ENCODE results near the gene PDK3.
A peak's percentile ranks its signal among the peaks of the same experiment; 100 is the strongest.

The PDK3 gene

GRCh38 chrX:24482823-24483415 is 17.8 kb downstream of the PDK3 start:
- Histone ChIP-seq H3K9ac (ENCODE audit: low read depth, low read length) (no peak overlapping the region), H3K4me3 (ENCODE audit: low read length) (no peak overlapping the region), H3K27ac (ENCODE audit: low read depth, low read length) (no peak overlapping the region), H3K4me1 (ENCODE audit: insufficient read depth, low read length) (no peaks in the 10 kb centered on the region), H3K36me3 (ENCODE audit: insufficient read depth, low read length) (no peaks in the 10 kb centered on the region), H3K27me3 (ENCODE audit: insufficient read depth, low read length) (no peaks in the 10 kb centered on the region), H3K9me3 (ENCODE audit: insufficient read depth, low read depth, low read length) (no peaks in the 10 kb centered on the region)
- 91% methylated on average over 3 of the region's 3 CpGs for WGBS

- WGBS: 98% methylated on average over 11 of the region's 11 CpGs
- H3K9me3 ChIP-seq (ENCODE audit: insufficient read depth, low read depth, low read length): no peaks in the 10 kb centered on the region
- no peak overlapping the region for H3K27ac ChIP-seq (ENCODE audit: low read depth, low read length)
- H3K27me3 ChIP-seq (ENCODE audit: insufficient read depth, low read length): no peaks in the 10 kb centered on the region
- H3K36me3 ChIP-seq (ENCODE audit: insufficient read depth, low read length): no peaks in the 10 kb centered on the region
- no peaks in the 10 kb centered on the region for H3K4me1 ChIP-seq (ENCODE audit: insufficient read depth, low read length)
- no peak overlapping the region for H3K4me3 ChIP-seq (ENCODE audit: low read length)
- no peak overlapping the region for H3K9ac ChIP-seq (ENCODE audit: low read depth, low read length)
Observed at GRCh38 chrX:24483596-24483995, 18.5 kb downstream of the PDK3 start.

GRCh38 chrX:24485323-24485722 is 20.2 kb downstream of the PDK3 start:
- no peaks in the 10 kb centered on the region for H3K4me1 ChIP-seq (ENCODE audit: insufficient read depth, low read length)
- no peak overlapping the region for H3K4me3 ChIP-seq (ENCODE audit: low read length)
- H3K36me3 ChIP-seq (ENCODE audit: insufficient read depth, low read length): no peaks in the 10 kb centered on the region
- H3K27ac ChIP-seq (ENCODE audit: low read depth, low read length): no peak overlapping the region
- H3K9ac ChIP-seq (ENCODE audit: low read depth, low read length): no peak overlapping the region
- WGBS: 94% methylated on average over 4 of the region's 5 CpGs
- H3K27me3 ChIP-seq (ENCODE audit: insufficient read depth, low read length): no peaks in the 10 kb centered on the region
- no peaks in the 10 kb centered on the region for H3K9me3 ChIP-seq (ENCODE audit: insufficient read depth, low read depth, low read length)

GRCh38 chrX:24485976-24486680 is 21.0 kb downstream of the PDK3 start:
- Histone ChIP-seq H3K27me3 (ENCODE audit: insufficient read depth, low read length) (no peaks in the 10 kb centered on the region), H3K4me3 (ENCODE audit: low read length) (no peak overlapping the region), H3K9ac (ENCODE audit: low read depth, low read length) (no peak overlapping the region), H3K36me3 (ENCODE audit: insufficient read depth, low read length) (no peaks in the 10 kb centered on the region), H3K27ac (ENCODE audit: low read depth, low read length) (no peak overlapping the region), H3K4me1 (ENCODE audit: insufficient read depth, low read length) (no peaks in the 10 kb centered on the region), H3K9me3 (ENCODE audit: insufficient read depth, low read depth, low read length) (no peaks in the 10 kb centered on the region)
- 93% methylated on average over 10 of the region's 10 CpGs for WGBS

GRCh38 chrX:24487571-24487970 is 22.5 kb downstream of the PDK3 start:
- Histone ChIP-seq H3K27me3 (ENCODE audit: insufficient read depth, low read length) (no peaks in the 10 kb centered on the region), H3K4me3 (ENCODE audit: low read length) (no peak overlapping the region), H3K27ac (ENCODE audit: low read depth, low read length) (no peak overlapping the region), H3K9ac (ENCODE audit: low read depth, low read length) (no peak overlapping the region), H3K36me3 (ENCODE audit: insufficient read depth, low read length) (no peaks in the 10 kb centered on the region), H3K9me3 (ENCODE audit: insufficient read depth, low read depth, low read length) (no peaks in the 10 kb centered on the region), H3K4me1 (ENCODE audit: insufficient read depth, low read length) (no peaks in the 10 kb centered on the region)
- 100% methylated on average over 1 of the region's 3 CpGs for WGBS

GRCh38 chrX:24491741-24492140 is 26.7 kb downstream of the PDK3 start:
- Histone ChIP-seq H3K9ac (ENCODE audit: low read depth, low read length) (no peak overlapping the region), H3K36me3 (ENCODE audit: insufficient read depth, low read length) (no peaks in the 10 kb centered on the region), H3K27ac (ENCODE audit: low read depth, low read length) (no peak overlapping the region; the same call in 1 of the 2 replicates), H3K4me1 (ENCODE audit: insufficient read depth, low read length) (peaks cover 12% of the 10 kb centered on the region), H3K4me3 (ENCODE audit: low read length) (no peak overlapping the region), H3K9me3 (ENCODE audit: insufficient read depth, low read depth, low read length) (no peaks in the 10 kb centered on the region), H3K27me3 (ENCODE audit: insufficient read depth, low read length) (no peaks in the 10 kb centered on the region)
- 67% methylated on average over 3 of the region's 4 CpGs for WGBS

- H3K36me3 ChIP-seq (ENCODE audit: insufficient read depth, low read length): no peaks in the 10 kb centered on the region
- H3K4me1 ChIP-seq (ENCODE audit: insufficient read depth, low read length): peaks cover 12% of the 10 kb centered on the region
- no peaks in the 10 kb centered on the region for H3K9me3 ChIP-seq (ENCODE audit: insufficient read depth, low read depth, low read length)
- H3K9ac ChIP-seq (ENCODE audit: low read depth, low read length): no peak overlapping the region
- H3K27me3 ChIP-seq (ENCODE audit: insufficient read depth, low read length): no peaks in the 10 kb centered on the region
- H3K27ac ChIP-seq (ENCODE audit: low read depth, low read length): peak overlapping the region; percentile 65; the same call in 1 of the 2 replicates
- H3K4me3 ChIP-seq (ENCODE audit: low read length): no peak overlapping the region
- 64% methylated on average over 6 of the region's 6 CpGs for WGBS
Observed at GRCh38 chrX:24493740-24494581, 28.9 kb downstream of the PDK3 start.

- H3K4me3 ChIP-seq (ENCODE audit: low read length): no peak overlapping the region
- H3K27me3 ChIP-seq (ENCODE audit: insufficient read depth, low read length): no peaks in the 10 kb centered on the region
- 0 out of 2 replicates have a peak overlapping the region, but pooled peaks have one; percentile 35 for H3K27ac ChIP-seq (ENCODE audit: low read depth, low read length)
- no peaks in the 10 kb centered on the region for H3K9me3 ChIP-seq (ENCODE audit: insufficient read depth, low read depth, low read length)
- WGBS: 87% methylated on average over 6 of the region's 8 CpGs
- H3K36me3 ChIP-seq (ENCODE audit: insufficient read depth, low read length): 0 out of 2 replicates have a peak, but pooled peaks cover 7% of the 10 kb centered on the region
- peaks cover 12% of the 10 kb centered on the region for H3K4me1 ChIP-seq (ENCODE audit: insufficient read depth, low read length)
- H3K9ac ChIP-seq (ENCODE audit: low read depth, low read length): no peak overlapping the region
Observed at GRCh38 chrX:24494647-24495075, 29.6 kb downstream of the PDK3 start.

- Histone ChIP-seq H3K27me3 (ENCODE audit: insufficient read depth, low read length) (no peaks in the 10 kb centered on the region), H3K4me3 (ENCODE audit: low read length) (no peak overlapping the region), H3K27ac (ENCODE audit: low read depth, low read length) (no peak overlapping the region), H3K4me1 (ENCODE audit: insufficient read depth, low read length) (peaks cover 12% of the 10 kb centered on the region), H3K36me3 (ENCODE audit: insufficient read depth, low read length) (peaks cover 15% of the 10 kb centered on the region), H3K9me3 (ENCODE audit: insufficient read depth, low read depth, low read length) (no peaks in the 10 kb centered on the region), H3K9ac (ENCODE audit: low read depth, low read length) (no peak overlapping the region)
- WGBS: 92% methylated on average over 6 of the region's 6 CpGs
Observed at GRCh38 chrX:24495700-24496099, 30.6 kb downstream of the PDK3 start.

GRCh38 chrX:24498181-24498580 is 33.1 kb downstream of the PDK3 start:
- Histone ChIP-seq H3K36me3 (ENCODE audit: insufficient read depth, low read length) (peaks cover 22% of the 10 kb centered on the region), H3K9me3 (ENCODE audit: insufficient read depth, low read depth, low read length) (no peaks in the 10 kb centered on the region), H3K4me1 (ENCODE audit: insufficient read depth, low read length) (peaks cover 8% of the 10 kb centered on the region), H3K4me3 (ENCODE audit: low read length) (no peak overlapping the region), H3K9ac (ENCODE audit: low read depth, low read length) (no peak overlapping the region), H3K27ac (ENCODE audit: low read depth, low read length) (no peak overlapping the region), H3K27me3 (ENCODE audit: insufficient read depth, low read length) (no peaks in the 10 kb centered on the region)
- WGBS: 87% methylated on average over 5 of the region's 5 CpGs

GRCh38 chrX:24498975-24499374 is 33.9 kb downstream of the PDK3 start:
- Histone ChIP-seq H3K27ac (ENCODE audit: low read depth, low read length) (no peak overlapping the region), H3K27me3 (ENCODE audit: insufficient read depth, low read length) (no peaks in the 10 kb centered on the region), H3K9me3 (ENCODE audit: insufficient read depth, low read depth, low read length) (no peaks in the 10 kb centered on the region), H3K4me1 (ENCODE audit: insufficient read depth, low read length) (peaks cover 4% of the 10 kb centered on the region), H3K4me3 (ENCODE audit: low read length) (no peak overlapping the region), H3K9ac (ENCODE audit: low read depth, low read length) (no peak overlapping the region), H3K36me3 (ENCODE audit: insufficient read depth, low read length) (peaks cover 22% of the 10 kb centered on the region)
- 74% methylated on average over 1 of the region's 2 CpGs for WGBS

Measured in HUES64 (cell line).